Measurements from ENCODE around the gene CALML3. TPM values are rescaled to one million over a fixed set of nuclear protein-coding genes. Genes with fewer than 3 reads are reported as not detected.

The CALML3 gene
- total and polyA plus RNA-seq, 2 donors (not counting 3 experiments of a cell fraction or from before 2014, with no cell fraction given) = not detected

- Histone ChIP-seq H3K27ac (ENCODE audit: insufficient read depth, low read depth, low read length) (no peak overlapping the region), H3K4me1 (ENCODE audit: control insufficient read depth, extremely low read depth, insufficient read depth, low read length) (no peaks in the 10 kb centered on the region), H3K79me2 (ENCODE audit: control insufficient read depth, insufficient read depth, low read length) (no peaks in the 10 kb centered on the region), H4K20me1 (replicated peaks; ENCODE audit: control insufficient read depth, extremely low read depth, insufficient read depth, low read length) (no peaks in the 10 kb centered on the region), H3K9me1 (replicated peaks; ENCODE audit: control insufficient read depth, extremely low read depth, insufficient read depth, low read length) (no peaks in the 10 kb centered on the region), H3K36me3 (ENCODE audit: control insufficient read depth in 2 of 2, extremely low read depth in 1 of 2, insufficient read depth in 2 of 2, low read length in 2 of 2) (no peaks in the 10 kb centered on the region), H3K9me3 (replicated peaks; ENCODE audit: control insufficient read depth, insufficient read depth, low read length) (no peaks in the 10 kb centered on the region), H3K9ac (replicated peaks; ENCODE audit: extremely low read depth, insufficient read depth, low read length) (no peak overlapping the region), H2AFZ (ENCODE audit: low read depth, low read length) (no peak overlapping the region), H3K4me2 (ENCODE audit: insufficient read depth, low read length) (no peak overlapping the region), H3K27me3 (ENCODE audit: control insufficient read depth in 2 of 2, insufficient read depth in 2 of 2, low read length in 2 of 2) (no peaks in the 10 kb centered on the region), H3K4me3 (replicated peaks in 1 of 3; ENCODE audit: insufficient read depth in 1 of 3, low read depth in 1 of 3, low read length in 3 of 3) (no peak overlapping the region)
- intact Hi-C loops (cut with micrococcal nuclease) = no loop called here
- ChIA-PET POLR2A (no interaction called here), CTCF (interaction anchor here (2.1 kb wide), 1 partner anchor 135 kb away, joined by 7 read pairs; no protein-coding TSS in a partner anchor)
- dilution Hi-C loops (cut with MboI; ENCODE audit: extremely low pct_ligation_motif_present, low sequenced_read_pairs) = no loop called here
- no peak for FAIRE-seq
- TF ChIP-seq POLR2A (IDR thresholded peaks at IDR 0.05; ENCODE audit: low read depth, low read length) (no peak), JUN (IDR thresholded peaks at IDR 0.05; ENCODE audit: borderline replicate concordance, insufficient read depth, insufficient read length, low read depth) (no peak), MYC (IDR thresholded peaks at IDR 0.05; ENCODE audit: low read depth, low read length) (no peak), FOS (IDR thresholded peaks at IDR 0.05; ENCODE audit: borderline replicate concordance, insufficient read depth, low read length) (no peak), EZH2 (IDR thresholded peaks at IDR 0.05; ENCODE audit: borderline replicate concordance, low read depth, low read length, severe bottlenecking) (no peak), GATA2 (IDR thresholded peaks at IDR 0.05; ENCODE audit: insufficient read depth, insufficient read length, low read depth, low read length) (no peak), POLR2AphosphoS5 (IDR thresholded peaks at IDR 0.05; ENCODE audit: insufficient read depth, low read depth, low read length) (no peak), CTCF (IDR thresholded peaks at IDR 0.05; ENCODE audit: extremely low read depth in 1 of 2, insufficient read depth in 1 of 2, low read depth in 1 of 2, low read length in 2 of 2) (no peak), MAX (IDR thresholded peaks at IDR 0.05; ENCODE audit: insufficient read depth, insufficient read length) (no peak)
- BruUV-seq (replicated peaks) = no TSS peak
- no peak for DNase-seq (ENCODE audit: low read depth, low spot score)
These were observed 36.2 kb upstream of the CALML3 start for GRCh38 chr10:5488272-5489161.
